GM19099 (cell line): ENCODE measurements around the gene CTAGE9.
"Not testable (repeated sequence)": the region's sequence is repeated elsewhere in the genome, so short reads cannot be mapped to it uniquely, and the experiment has no call there.

Experiments
- POLR2A ChIP-seq: IDR thresholded peaks from 3 replicates; pipeline ENCODE4 v1.6.1; 2011; ENCODE audit warnings: low read depth; ENCODE audit not compliant: insufficient read length; ENCODE audit errors: extremely low read depth

CTAGE9 gene

DNA sequence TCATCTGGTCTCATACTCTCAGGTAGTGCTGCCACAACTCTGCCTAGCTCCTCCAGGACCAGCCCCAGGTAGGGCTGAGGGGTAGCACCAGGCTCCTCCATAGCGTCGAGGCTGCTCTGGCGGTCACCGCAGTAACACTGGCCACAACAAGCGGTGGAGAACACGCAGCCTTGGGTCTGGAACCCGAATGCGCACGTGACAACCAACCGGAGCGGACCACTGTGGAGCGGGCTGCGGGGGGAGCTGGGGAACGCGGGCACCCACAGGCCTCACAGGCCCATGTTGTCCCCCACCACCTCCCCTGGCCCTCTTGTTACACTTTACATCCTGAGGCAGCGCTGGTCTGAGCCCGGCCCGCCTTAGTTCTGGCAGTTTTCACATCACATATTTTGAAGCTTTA lies at the start of gene CTAGE9:
Gene CTAGE9, minus strand, starts transcription at position 101 of the 400 bp plus-strand sequence. Its CDS starts 0 bp downstream, at position 101.
- not testable (repeated sequence) for TF ChIP-seq POLR2A

- TF ChIP-seq POLR2A = no peak
These were observed 48.1 kb upstream of the CTAGE9 start for GRCh38 chr6:131758920-131759319.

GRCh38 chr6:131756039-131756438 lies 45.2 kb upstream of the CTAGE9 start:
- TF ChIP-seq POLR2A = no peak

DNA sequence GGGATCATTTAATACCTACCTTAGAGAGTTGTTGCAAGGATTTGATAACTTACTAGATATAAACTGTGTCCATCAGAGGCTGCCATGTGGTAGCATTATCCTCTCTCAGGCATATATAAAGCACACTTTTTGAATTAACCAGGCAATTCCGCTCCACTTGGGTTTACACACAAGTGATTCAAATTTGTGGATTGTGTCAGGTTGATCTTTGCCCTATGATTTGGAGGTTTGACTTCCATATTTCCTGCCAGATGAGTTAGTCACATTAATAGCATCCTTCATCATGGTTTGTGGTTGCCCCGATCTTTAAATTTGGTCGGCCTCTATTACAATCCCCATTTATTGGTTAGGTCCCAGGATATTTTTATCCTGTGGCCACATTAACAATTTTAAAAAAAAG lies 44.8 kb upstream of the CTAGE9 start:
- no peak for TF ChIP-seq POLR2A

DNA sequence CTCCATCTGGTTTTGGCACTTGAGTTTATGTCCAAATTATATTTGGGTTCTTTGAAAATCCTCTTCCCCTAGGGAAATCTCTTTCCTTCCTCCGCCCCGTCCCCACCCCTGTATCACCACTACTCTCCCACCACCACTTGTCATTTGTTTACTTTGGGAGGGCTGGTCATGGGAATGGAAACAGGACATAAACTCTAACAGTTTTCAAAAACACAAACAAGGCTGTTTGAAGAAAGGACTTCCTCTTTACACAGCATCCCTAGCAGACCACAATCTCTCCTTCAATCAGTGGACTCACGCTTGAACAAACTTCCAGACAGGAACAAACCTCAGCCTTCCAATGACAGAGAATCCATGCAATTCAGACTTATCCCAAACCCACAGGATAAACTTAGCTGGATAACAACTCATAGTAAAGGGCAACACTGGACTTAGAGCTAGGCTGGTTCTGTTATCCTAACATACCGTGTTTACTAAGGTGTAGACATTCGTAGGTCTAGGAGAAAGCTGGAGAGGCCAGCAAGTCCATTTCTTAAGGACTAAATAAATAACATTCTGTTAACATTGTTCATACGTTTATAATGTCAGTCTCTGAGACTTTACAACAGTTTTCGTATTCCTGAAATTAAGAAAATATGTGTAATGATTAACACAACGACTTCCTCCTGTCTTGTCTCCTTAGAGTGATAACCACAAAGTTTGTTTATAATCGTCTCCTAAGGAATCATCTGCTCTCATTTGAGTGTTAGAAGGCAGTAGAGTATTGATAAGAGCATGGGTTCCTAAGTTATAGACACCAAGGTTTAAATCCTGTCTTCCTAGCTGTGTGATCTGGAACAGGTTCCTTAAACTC lies 44.1 kb upstream of the CTAGE9 start:
- no peak for TF ChIP-seq POLR2A

DNA sequence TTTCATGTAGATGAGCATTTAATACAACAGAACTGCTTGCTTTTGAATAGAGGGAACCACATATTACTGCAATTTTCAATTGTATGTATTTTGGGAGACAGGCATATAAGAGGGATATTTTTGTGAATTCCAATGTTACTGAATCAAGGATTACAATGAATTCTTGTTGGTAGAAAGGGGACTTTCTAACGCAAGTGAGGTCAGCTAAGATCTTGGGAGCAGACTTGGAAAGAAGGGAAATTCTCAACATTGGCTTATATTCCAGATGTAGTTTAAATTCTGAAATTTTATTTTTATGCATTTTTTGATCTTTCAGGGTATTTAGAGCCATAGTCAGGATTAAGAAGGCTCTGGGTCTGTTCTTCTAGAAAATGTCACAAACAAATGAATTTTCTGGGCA lies 43.3 kb upstream of the CTAGE9 start:
- no peak for TF ChIP-seq POLR2A

GRCh38 chr6:131749023-131749422 lies 38.2 kb upstream of the CTAGE9 start:
- no peak for TF ChIP-seq POLR2A

DNA sequence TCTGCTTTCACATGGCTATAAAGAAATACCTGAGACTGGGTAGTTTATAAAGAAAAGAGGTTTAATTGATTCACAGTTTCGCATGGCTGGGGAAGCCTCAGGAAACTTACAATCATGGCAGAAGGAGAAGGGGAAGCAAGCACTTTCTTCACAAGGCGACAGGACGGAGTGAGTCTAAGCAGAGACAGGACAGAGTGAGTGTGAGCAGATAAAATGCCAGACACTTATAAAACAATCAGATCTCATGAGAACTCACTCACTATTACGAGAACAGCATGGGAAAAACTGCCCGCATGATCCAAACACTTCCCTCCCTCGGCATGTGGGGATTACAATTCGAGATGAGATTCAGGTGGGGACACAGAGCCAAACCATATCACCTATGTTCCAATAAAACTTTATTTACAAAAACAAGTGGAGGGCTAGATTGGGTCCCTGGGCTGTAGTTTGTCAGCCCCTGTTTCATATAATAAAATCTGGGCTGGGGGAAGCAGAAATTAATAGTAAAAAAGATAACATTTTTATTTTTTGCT lies 37.1 kb upstream of the CTAGE9 start:
- no peak for TF ChIP-seq POLR2A

DNA sequence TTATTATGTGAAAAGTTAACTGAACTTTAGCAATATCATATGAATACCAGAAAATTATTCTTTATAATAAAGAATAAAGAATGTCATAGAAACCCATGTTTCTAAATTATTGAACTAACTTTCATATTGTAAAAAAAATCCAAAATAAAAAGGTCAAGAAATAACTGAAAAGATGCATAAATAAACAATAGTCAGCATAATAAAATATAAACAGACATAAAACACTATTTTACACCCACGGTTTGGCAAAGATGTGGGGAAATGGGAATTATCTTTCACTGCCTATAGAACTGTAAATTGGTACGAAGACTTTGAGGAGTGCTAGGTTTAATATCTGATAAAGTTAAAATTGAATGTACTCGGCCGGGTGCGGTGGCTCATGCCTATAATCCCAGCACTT lies 34.7 kb upstream of the CTAGE9 start:
- no peak for TF ChIP-seq POLR2A

DNA sequence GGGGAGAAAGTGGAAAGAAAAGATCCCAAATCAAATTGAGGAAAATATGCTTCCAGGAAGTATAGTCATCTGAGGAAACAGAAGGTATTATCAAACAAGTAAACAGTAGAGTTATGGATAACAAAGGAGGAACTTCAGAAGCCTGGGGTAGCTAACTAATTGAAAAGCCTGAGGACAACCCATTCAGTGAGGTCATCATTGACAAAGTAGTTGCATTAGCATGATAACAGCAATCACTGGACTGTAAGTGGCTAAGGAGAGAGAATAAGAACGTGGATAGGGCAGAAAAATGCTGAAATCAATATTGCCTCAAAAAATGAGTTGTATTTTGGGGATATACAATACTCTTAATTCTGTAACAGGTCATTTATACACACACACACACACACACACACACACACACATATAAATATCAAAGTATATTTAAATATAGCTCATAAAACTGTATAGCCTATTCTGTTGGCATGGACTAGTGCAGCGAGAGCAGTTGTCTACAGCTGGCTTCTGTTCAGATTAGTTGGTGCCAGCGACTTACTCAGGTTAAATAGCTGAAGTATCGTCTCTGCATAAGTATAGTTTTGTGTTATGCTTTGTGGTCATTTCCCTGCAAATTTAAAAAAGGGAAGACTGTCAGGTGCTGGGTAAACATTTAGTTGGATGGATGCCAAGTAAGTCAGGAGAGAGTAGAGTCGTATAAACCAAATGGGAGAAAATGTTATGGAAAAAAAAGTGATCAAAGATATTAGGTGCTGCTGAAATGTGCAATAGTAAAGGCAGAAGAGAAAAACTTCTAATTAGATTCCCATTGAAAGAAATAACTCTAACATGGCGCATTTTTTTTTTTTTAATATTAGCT lies 33.8 kb upstream of the CTAGE9 start:
- TF ChIP-seq POLR2A = no peak

GRCh38 chr6:131741688-131742393 lies 31.0 kb upstream of the CTAGE9 start:
- TF ChIP-seq POLR2A = no peak

- TF ChIP-seq POLR2A = no peak
These were observed 29.3 kb upstream of the CTAGE9 start for GRCh38 chr6:131740161-131740560.

GRCh38 chr6:131739136-131739535 lies 28.3 kb upstream of the CTAGE9 start:
- TF ChIP-seq POLR2A = no peak

- TF ChIP-seq POLR2A = no peak
These were observed 26.0 kb upstream of the CTAGE9 start for GRCh38 chr6:131736811-131737210.

DNA sequence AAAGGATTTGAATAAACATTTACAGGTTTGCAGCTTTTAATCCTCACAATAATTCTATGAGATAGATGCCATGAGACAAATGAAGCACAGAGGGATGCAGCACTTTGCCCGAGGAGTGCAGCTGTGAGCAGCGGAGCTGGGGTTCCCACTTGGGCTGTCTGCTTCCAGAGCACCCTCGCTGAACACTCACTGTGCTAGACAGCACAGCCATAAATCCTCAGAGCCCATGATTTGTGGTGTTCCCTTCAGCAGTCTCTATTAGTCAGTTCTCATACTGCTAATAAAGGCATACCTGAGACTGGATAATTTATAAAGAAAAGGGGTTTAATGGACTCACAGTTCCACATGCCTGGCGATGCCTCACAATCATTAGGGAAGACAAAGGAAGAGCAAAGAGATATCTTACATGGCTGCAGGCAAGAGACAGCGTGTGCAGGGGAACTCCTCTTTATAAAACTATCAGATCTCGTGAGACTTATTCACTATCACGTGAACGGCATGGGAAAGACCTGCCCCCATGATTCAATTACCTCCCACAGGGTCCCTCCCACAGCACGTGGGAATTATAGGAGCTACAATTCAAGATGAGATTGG lies 25.3 kb upstream of the CTAGE9 start:
- TF ChIP-seq POLR2A = no peak

GRCh38 chr6:131733376-131734016 lies 22.7 kb upstream of the CTAGE9 start:
- no peak for TF ChIP-seq POLR2A
